IgD-negative memory B cell (primary cell): ENCODE results near the gene MTHFD1L. TPM values are rescaled to one million over a fixed set of nuclear protein-coding genes. Genes with fewer than 3 reads are reported as not detected.

Source experiments
- H3K27ac Mint-ChIP-seq, 3 donors: one replicate each; pipeline ENCODE4 v1.8.0; 2020 to 2022; ENCODE audit warnings: mild to moderate bottlenecking in 3 of 3, mixed read lengths in 3 of 3, moderate library complexity in 1 of 3
- H3K27me3 Mint-ChIP-seq: one replicate; pipeline ENCODE4 v1.8.0; 2021; ENCODE audit warnings: mixed read lengths
- H3K36me3 Mint-ChIP-seq: one replicate; pipeline ENCODE4 v1.8.0; 2020; ENCODE audit warnings: mild to moderate bottlenecking, mixed read lengths
- H3K4me1 Mint-ChIP-seq, 3 donors: one replicate each; pipeline ENCODE4 v1.8.0; 2020 to 2022; ENCODE audit warnings: mixed read lengths in 3 of 3, mild to moderate bottlenecking in 1 of 3
- H3K4me3 Mint-ChIP-seq, 4 donors: one replicate each; pipeline ENCODE4 v1.8.0; 2020 to 2022; ENCODE audit warnings: mild to moderate bottlenecking in 4 of 4, mixed read lengths in 4 of 4, moderate library complexity in 3 of 4
- H3K9me3 Mint-ChIP-seq, 3 donors: one replicate each; pipeline ENCODE4 v1.8.0; 2020 to 2021; ENCODE audit warnings: mixed read lengths in 3 of 3, mild to moderate bottlenecking in 1 of 3
- polyA plus RNA-seq: library from polyadenylated mRNA; unstranded; fragments of 300-500 nt; fragmentation: Illumina TruSeq; gene quantifications from one replicate; pipeline ENCODE4 v1.2.3, GENCODE V29; 2021

MTHFD1L gene
- polyA plus RNA-seq, 1 donor from 2014 or later, result 1.9 TPM

DNA sequence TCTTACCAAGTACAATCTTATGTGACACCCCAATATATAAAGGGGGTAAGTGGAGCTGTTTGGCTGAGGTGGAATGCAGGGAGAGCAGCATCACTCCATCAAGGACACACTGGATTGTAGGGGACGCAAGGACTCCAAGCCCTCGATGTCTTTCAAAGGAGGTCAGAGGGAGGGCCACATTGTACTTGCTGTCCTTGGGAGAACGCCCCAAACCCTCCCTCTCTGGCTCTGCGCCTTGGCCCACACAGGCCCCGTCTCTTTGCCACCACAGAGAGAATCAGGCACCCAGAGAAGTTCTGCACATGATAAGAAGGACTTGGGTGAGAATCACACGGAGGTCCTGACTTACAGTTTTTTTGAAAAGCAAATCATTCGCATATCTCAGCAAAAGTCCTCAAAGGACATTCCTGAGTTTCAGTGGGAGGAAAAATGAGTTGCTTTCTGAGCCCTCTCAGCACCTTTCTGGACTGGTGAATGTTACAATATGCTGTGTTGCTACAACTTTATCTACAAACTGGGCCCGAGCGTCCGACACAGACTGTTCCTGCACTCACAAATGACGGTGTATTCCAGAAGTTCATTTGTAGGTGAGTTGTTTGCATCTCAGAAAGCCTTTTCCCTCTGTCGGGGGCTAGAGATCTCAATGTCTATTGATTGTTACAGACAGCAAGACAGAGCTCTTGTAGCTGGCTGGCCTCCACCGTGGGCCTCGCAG is 281.8 kb downstream of the MTHFD1L start:
- Mint-ChIP-seq H3K36me3 (no peaks in the 10 kb centered on the region), H3K4me1 (peaks cover 0 to 2% (median 0%) of the 10 kb centered on the region in 3 donors), H3K27me3 (peaks cover 4% of the 10 kb centered on the region), H3K9me3 (peaks cover 0 to 4% (median 1%) of the 10 kb centered on the region in 3 donors), H3K4me3 (no peak overlapping the region), H3K27ac (no peak overlapping the region)

DNA sequence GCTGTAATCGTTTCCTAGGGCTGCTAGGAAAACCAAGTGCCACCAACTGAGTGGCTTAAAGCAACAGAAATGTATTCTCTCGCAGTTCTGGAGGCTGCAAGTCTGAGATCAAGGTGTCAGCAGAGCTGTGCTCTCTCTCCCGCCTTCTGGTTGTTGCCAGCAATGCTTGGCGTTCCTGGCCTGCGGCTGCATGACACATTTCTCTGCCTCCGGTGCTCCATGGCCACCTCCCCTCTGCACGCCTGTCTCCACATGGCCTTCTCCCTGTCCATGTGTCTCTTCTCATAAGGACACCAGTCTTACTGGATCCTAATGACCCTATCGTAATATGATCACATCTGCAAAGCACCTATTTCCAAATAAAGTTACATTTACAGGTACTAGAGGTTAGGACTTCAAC is 282.6 kb downstream of the MTHFD1L start:
- Mint-ChIP-seq H3K27me3 (peaks cover 4% of the 10 kb centered on the region), H3K4me3 (no peak overlapping the region), H3K36me3 (no peaks in the 10 kb centered on the region), H3K9me3 (peaks cover 0 to 4% (median 1%) of the 10 kb centered on the region in 3 donors), H3K4me1 (peaks cover 0 to 2% (median 0%) of the 10 kb centered on the region in 3 donors), H3K27ac (no peak overlapping the region)

DNA sequence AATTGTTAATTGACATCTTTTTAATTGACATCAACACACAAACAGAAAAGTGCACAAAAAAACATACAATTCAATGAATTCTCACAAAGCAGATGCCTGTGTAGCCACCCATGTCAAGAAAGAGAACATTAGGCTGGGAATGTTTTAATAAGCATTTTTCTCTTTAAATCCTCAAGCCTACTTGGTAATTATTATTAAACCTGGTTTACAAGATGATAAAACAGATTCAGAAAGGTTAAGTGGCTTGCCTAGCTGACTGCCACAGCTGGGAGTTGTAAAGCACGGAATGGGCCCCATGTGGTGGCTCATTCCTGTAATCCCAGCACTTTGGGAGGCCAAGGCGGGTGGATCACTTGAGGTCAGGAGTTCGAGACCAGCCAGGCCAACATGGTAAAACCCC is 284.3 kb downstream of the MTHFD1L start:
- H3K4me1 Mint-ChIP-seq, result peaks cover 0 to 2% (median 0%) of the 10 kb centered on the region in 3 donors
- H3K9me3 Mint-ChIP-seq, result peaks cover 0 to 4% (median 1%) of the 10 kb centered on the region in 3 donors
- peaks cover 6% of the 10 kb centered on the region for H3K27me3 Mint-ChIP-seq
- H3K4me3 Mint-ChIP-seq, result no peak overlapping the region
- H3K27ac Mint-ChIP-seq, result no peak overlapping the region
- H3K36me3 Mint-ChIP-seq, result no peaks in the 10 kb centered on the region
